ENCODE results near the gene LCLAT1.

DNA sequence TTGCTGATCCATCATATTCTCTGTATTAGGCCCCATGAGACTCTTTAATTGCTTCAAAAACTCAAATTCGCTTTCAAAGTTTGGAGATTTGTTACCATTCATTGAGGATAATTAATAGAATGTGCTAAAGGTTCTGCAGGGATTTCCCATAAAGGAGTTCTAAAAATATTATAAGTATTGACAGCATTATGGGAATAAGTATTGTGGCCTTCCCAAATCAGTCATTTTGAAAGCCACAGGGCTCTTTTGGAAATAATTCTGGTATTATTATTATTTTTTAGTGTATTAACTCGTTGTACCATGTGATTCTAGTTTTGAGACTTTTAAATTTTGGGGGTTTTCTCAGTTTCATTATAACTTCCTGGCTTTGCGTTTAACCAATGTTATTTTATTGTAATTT, 37.1 kb downstream of the LCLAT1 start:
- TF ChIP-seq, protein P1, sequence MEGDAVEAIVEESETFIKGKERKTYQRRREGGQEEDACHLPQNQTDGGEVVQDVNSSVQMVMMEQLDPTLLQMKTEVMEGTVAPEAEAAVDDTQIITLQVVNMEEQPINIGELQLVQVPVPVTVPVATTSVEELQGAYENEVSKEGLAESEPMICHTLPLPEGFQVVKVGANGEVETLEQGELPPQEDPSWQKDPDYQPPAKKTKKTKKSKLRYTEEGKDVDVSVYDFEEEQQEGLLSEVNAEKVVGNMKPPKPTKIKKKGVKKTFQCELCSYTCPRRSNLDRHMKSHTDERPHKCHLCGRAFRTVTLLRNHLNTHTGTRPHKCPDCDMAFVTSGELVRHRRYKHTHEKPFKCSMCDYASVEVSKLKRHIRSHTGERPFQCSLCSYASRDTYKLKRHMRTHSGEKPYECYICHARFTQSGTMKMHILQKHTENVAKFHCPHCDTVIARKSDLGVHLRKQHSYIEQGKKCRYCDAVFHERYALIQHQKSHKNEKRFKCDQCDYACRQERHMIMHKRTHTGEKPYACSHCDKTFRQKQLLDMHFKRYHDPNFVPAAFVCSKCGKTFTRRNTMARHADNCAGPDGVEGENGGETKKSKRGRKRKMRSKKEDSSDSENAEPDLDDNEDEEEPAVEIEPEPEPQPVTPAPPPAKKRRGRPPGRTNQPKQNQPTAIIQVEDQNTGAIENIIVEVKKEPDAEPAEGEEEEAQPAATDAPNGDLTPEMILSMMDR (IDR thresholded peaks at IDR 0.05): no peak
- TF ChIP-seq POLR2A (IDR thresholded peaks at IDR 0.05): no peak

Data from thyroid gland (tissue), 4 donors.